ENCODE measurements around the gene KCNIP3. TPM values are rescaled to one million over a fixed set of nuclear protein-coding genes. Genes with fewer than 3 reads are reported as not detected.

Gene KCNIP3
- total and polyA plus RNA-seq, 4 donors: 0.26 to 1.1 (median 0.62) TPM

GRCh38 chr2:95301186-95301585 lies 4.0 kb downstream of the KCNIP3 start (continued):
- TF ChIP-seq MAX (IDR thresholded peaks at IDR 0.05) (no peak), RXRA (IDR thresholded peaks at IDR 0.05) (no peak), FOXA2 (IDR thresholded peaks at IDR 0.05) (no peak), TAF1 (conservative IDR thresholded peaks at IDR 0.05) (no peak), YY1 (IDR thresholded peaks at IDR 0.05) (no peak), ATF3 (IDR thresholded peaks at IDR 0.05) (no peak), CTCF (IDR thresholded peaks at IDR 0.05; ENCODE audit: low read depth, low read length, missing input control) (no peak), FOXA1 (IDR thresholded peaks at IDR 0.05) (no peak), JUND (IDR thresholded peaks at IDR 0.05) (no peak)

- H3K4me3 ChIP-seq (ENCODE audit: low read depth in 1 of 3, low read length in 3 of 3): no peak overlapping the region
- H3K9ac ChIP-seq (ENCODE audit: low read depth in 1 of 2, low read length in 2 of 2): no peak overlapping the region
- TF ChIP-seq ZBTB33 (IDR thresholded peaks at IDR 0.05): no peak
- no peak for TF ChIP-seq TAF1 (conservative IDR thresholded peaks at IDR 0.05)
- no peak for TF ChIP-seq HNF4A (conservative IDR thresholded peaks at IDR 0.05)
- no peak for TF ChIP-seq NR2F2 (IDR thresholded peaks at IDR 0.05)
- TF ChIP-seq FOXA2 (IDR thresholded peaks at IDR 0.05): no peak
- H3K4me1 ChIP-seq (ENCODE audit: control insufficient read depth in 4 of 4, insufficient read depth in 4 of 4, low read length in 3 of 4): peaks cover 7 to 21% (median 19%) of the 10 kb centered on the region in 4 donors
- no peaks in the 10 kb centered on the region for H3K9me3 ChIP-seq (ENCODE audit: control insufficient read depth in 4 of 4, low read length in 3 of 4)
- H3K27ac ChIP-seq (ENCODE audit: low read depth in 1 of 2, low read length in 2 of 2): no peak overlapping the region
- no peaks in the 10 kb centered on the region for H3K36me3 ChIP-seq (ENCODE audit: control insufficient read depth in 4 of 4, insufficient read depth in 3 of 4, low read depth in 1 of 4, low read length in 3 of 4)
- no peaks in the 10 kb centered on the region for H3K27me3 ChIP-seq (ENCODE audit: control insufficient read depth in 4 of 4, insufficient read depth in 4 of 4, low read length in 3 of 4)
- WGBS: 86% methylated on average over 17 of the region's 17 CpGs
- no peak for DNase-seq (ENCODE audit: low spot score)
These were observed 4.9 kb downstream of the KCNIP3 start for GRCh38 chr2:95301876-95302641.

GRCh38 chr2:95303191-95303919 lies 6.2 kb downstream of the KCNIP3 start:
- H3K9ac ChIP-seq (ENCODE audit: low read depth in 1 of 2, low read length in 2 of 2): no peak overlapping the region
- H3K4me1 ChIP-seq (ENCODE audit: control insufficient read depth in 4 of 4, insufficient read depth in 4 of 4, low read length in 3 of 4): peaks cover 7 to 20% (median 18%) of the 10 kb centered on the region in 4 donors
- H3K27me3 ChIP-seq (ENCODE audit: control insufficient read depth in 4 of 4, insufficient read depth in 4 of 4, low read length in 3 of 4): no peaks in the 10 kb centered on the region
- no peak overlapping the region for H3K4me3 ChIP-seq (ENCODE audit: low read depth in 1 of 3, low read length in 3 of 3)
- WGBS: 90% methylated on average over 19 of the region's 19 CpGs
- no peak for DNase-seq (ENCODE audit: low spot score)
- no peaks in the 10 kb centered on the region for H3K36me3 ChIP-seq (ENCODE audit: control insufficient read depth in 4 of 4, insufficient read depth in 3 of 4, low read depth in 1 of 4, low read length in 3 of 4)
- H3K9me3 ChIP-seq (ENCODE audit: control insufficient read depth in 4 of 4, low read length in 3 of 4): no peaks in the 10 kb centered on the region
- no peak overlapping the region for H3K27ac ChIP-seq (ENCODE audit: low read depth in 1 of 2, low read length in 2 of 2)
- TF ChIP-seq YY1 (IDR thresholded peaks at IDR 0.05) (no peak), EGR1 (IDR thresholded peaks at IDR 0.05; ENCODE audit: low read depth in 2 of 2) (no peak), RXRA (IDR thresholded peaks at IDR 0.05) (no peak), REST (IDR thresholded peaks at IDR 0.05) (no peak), HNF4G (IDR thresholded peaks at IDR 0.05) (no peak), SP1 (IDR thresholded peaks at IDR 0.05) (no peak), NR2F2 (IDR thresholded peaks at IDR 0.05) (no peak), JUND (IDR thresholded peaks at IDR 0.05) (no peak), MAX (IDR thresholded peaks at IDR 0.05) (no peak), FOXA1 (IDR thresholded peaks at IDR 0.05) (no peak), ATF3 (IDR thresholded peaks at IDR 0.05) (no peak), ZBTB33 (IDR thresholded peaks at IDR 0.05) (no peak), GABPA (IDR thresholded peaks at IDR 0.05 in 1 of 2, conservative IDR thresholded peaks at IDR 0.05 in 1 of 2) (no peak)

Measured in liver (tissue), 9 donors.